Karpas-422 (cell line): ENCODE data around the gene ETV7. TPM values are rescaled to one million over a fixed set of nuclear protein-coding genes. Genes with fewer than 3 reads are reported as not detected.

Source experiments
- DNase-seq: peaks from one replicate; pipeline ENCODE4 v3.0.0-alpha.2; 2015
- H2AFZ ChIP-seq: fragments of 200-600 bp; sonication (generic); 2 replicates; pipeline ENCODE4 v1.6.1; 2014; ENCODE audit warnings: antibody characterized with exemption, low read length, mixed read lengths
- H3K27ac ChIP-seq: fragments of 200-600 bp; sonication (generic); 2 replicates; pipeline ENCODE4 v1.5.1; 2014; ENCODE audit warnings: mild to moderate bottlenecking, low read length, moderate library complexity
- H3K27me3 ChIP-seq: fragments of 200-600 bp; sonication (generic); 2 replicates; pipeline ENCODE4 v1.6.1; 2014; ENCODE audit warnings: low read length, mixed read lengths
- H3K36me3 ChIP-seq: fragments of 200-600 bp; sonication (generic); 2 replicates; pipeline ENCODE4 v1.6.1; 2014; ENCODE audit warnings: low read length, mixed read lengths; ENCODE audit not compliant: insufficient read depth
- H3K4me1 ChIP-seq: fragments of 200-600 bp; sonication (generic); 2 replicates; pipeline ENCODE4 v1.6.1; 2014; ENCODE audit warnings: mild to moderate bottlenecking, low read length, mixed read lengths
- H3K4me2 ChIP-seq: fragments of 200-600 bp; sonication (generic); 2 replicates; pipeline ENCODE4 v1.6.1; 2014; ENCODE audit warnings: low read length, low read depth, mild to moderate bottlenecking; ENCODE audit not compliant: poor library complexity, severe bottlenecking
- H3K4me3 ChIP-seq: fragments of 200-600 bp; sonication (generic); 2 replicates; pipeline ENCODE4 v1.5.1; 2014; ENCODE audit warnings: mild to moderate bottlenecking, antibody characterized with exemption, low read length, mixed read lengths
- H3K79me2 ChIP-seq: fragments of 200-600 bp; sonication (generic); 2 replicates; pipeline ENCODE4 v1.6.1; 2014; ENCODE audit warnings: mild to moderate bottlenecking, low read length, mixed read lengths
- H3K9ac ChIP-seq: fragments of 200-600 bp; sonication (generic); 2 replicates; pipeline ENCODE4 v1.6.0; 2014; ENCODE audit warnings: low read length
- H3K9me2 ChIP-seq: fragments of 200-600 bp; sonication (generic), shearing (Covaris generic); replicated peaks from 2 replicates; pipeline ENCODE4 v1.6.0; 2014; ENCODE audit warnings: mild to moderate bottlenecking, low read length, moderate library complexity; ENCODE audit not compliant: insufficient read depth
- H3K9me3 ChIP-seq: fragments of 300-700, 200-600 bp; sonication (generic); 2 replicates; pipeline ENCODE4 v1.6.1; 2014; ENCODE audit warnings: low read length, mixed read lengths
- H4K20me1 ChIP-seq: fragments of 200-600 bp; sonication (generic); 2 replicates; pipeline ENCODE4 v1.6.1; 2014; ENCODE audit warnings: mild to moderate bottlenecking, antibody characterized with exemption, low read length, low read depth; ENCODE audit not compliant: insufficient read depth
- total RNA-seq: library from RNA; depleted of rRNA; stranded (reverse); fragments of >200 nt; shearing (Covaris generic); gene quantifications from 2 replicates; pipeline ENCODE4 v1.2.3, GENCODE V29; 2014; ENCODE audit warnings: low replicate concordance

The ETV7 gene
- total RNA-seq, 1 experiment from 2014 or later: not detected

GRCh38 chr6:36331381-36331780 lies 56.1 kb downstream of the ETV7 start:
- no peaks in the 10 kb centered on the region for H4K20me1 ChIP-seq
- H3K27ac ChIP-seq: no peak overlapping the region
- H3K36me3 ChIP-seq: no peaks in the 10 kb centered on the region
- H3K4me3 ChIP-seq: no peak overlapping the region
- H3K4me2 ChIP-seq: no peak overlapping the region
- H2AFZ ChIP-seq: no peak overlapping the region
- no peak for DNase-seq
- H3K9me3 ChIP-seq: no peaks in the 10 kb centered on the region
- H3K4me1 ChIP-seq: peaks cover 16% of the 10 kb centered on the region
- no peaks in the 10 kb centered on the region for H3K27me3 ChIP-seq
- H3K9ac ChIP-seq: no peak overlapping the region
- H3K9me2 ChIP-seq: no peaks in the 10 kb centered on the region
- no peaks in the 10 kb centered on the region for H3K79me2 ChIP-seq

DNA sequence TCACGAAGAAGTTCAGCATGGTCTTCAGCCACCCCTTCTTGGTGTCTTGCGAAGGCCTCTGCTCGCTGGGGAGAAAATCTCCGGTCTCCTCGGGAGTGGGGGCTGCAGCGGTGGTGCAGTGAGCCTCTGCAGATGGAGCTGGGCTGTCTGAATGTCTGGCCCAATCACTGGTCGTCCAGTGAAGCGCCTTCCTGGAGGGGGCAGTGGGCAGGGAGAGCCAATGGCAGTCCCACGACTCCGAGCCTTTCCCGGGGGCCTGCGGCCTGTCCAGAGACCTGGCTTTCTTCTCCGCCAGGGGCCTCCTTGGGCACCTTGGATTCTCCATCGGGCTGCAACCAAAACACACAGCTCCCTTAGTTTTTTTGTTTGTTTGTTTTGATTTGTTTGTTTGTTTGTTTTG lies 57.1 kb downstream of the ETV7 start:
- no peaks in the 10 kb centered on the region for H3K9me2 ChIP-seq
- no peak overlapping the region for H3K4me3 ChIP-seq
- H2AFZ ChIP-seq: no peak overlapping the region
- H3K27me3 ChIP-seq: no peaks in the 10 kb centered on the region
- DNase-seq: no peak
- H3K36me3 ChIP-seq: no peaks in the 10 kb centered on the region
- H3K79me2 ChIP-seq: no peaks in the 10 kb centered on the region
- H3K9ac ChIP-seq: no peak overlapping the region
- no peak overlapping the region for H3K27ac ChIP-seq
- H3K4me2 ChIP-seq: no peak overlapping the region
- H4K20me1 ChIP-seq: no peaks in the 10 kb centered on the region
- H3K4me1 ChIP-seq: peaks cover 26% of the 10 kb centered on the region
- H3K9me3 ChIP-seq: no peaks in the 10 kb centered on the region

- H3K9ac ChIP-seq: no peak overlapping the region
- H3K9me3 ChIP-seq: no peaks in the 10 kb centered on the region
- H4K20me1 ChIP-seq: no peaks in the 10 kb centered on the region
- no peaks in the 10 kb centered on the region for H3K79me2 ChIP-seq
- H3K4me2 ChIP-seq: no peak overlapping the region
- no peaks in the 10 kb centered on the region for H3K27me3 ChIP-seq
- peaks cover 27% of the 10 kb centered on the region for H3K4me1 ChIP-seq
- no peak for DNase-seq
- H3K4me3 ChIP-seq: no peak overlapping the region
- H3K9me2 ChIP-seq: no peaks in the 10 kb centered on the region
- H3K36me3 ChIP-seq: no peaks in the 10 kb centered on the region
- no peak overlapping the region for H2AFZ ChIP-seq
- H3K27ac ChIP-seq: no peak overlapping the region
These were observed 57.6 kb downstream of the ETV7 start for GRCh38 chr6:36329798-36330291.

DNA sequence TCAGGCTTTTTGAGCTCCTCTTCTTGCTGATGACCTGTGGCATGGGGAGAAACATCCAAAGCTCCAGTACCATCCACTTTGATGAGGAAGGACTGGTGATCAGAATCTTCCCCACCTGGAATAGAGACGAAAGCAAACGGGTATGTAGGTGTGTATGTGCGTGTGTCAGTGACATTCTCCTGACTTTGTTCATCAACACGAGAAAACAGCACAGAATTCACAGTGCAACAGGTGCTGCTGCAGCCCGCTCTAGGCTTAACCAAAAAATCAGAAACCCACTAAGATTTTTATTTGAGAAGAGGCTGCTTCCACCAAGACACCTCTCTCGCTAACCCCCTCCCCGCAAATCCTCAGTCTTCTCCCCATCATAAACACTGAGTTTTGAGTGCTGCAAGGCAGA lies 58.9 kb downstream of the ETV7 start:
- Histone ChIP-seq H2AFZ (no peak overlapping the region), H3K27ac (no peak overlapping the region), H3K9ac (no peak overlapping the region), H3K9me3 (no peaks in the 10 kb centered on the region), H3K4me2 (no peak overlapping the region), H3K4me1 (peaks cover 27% of the 10 kb centered on the region), H3K4me3 (no peak overlapping the region), H3K79me2 (no peaks in the 10 kb centered on the region), H4K20me1 (no peaks in the 10 kb centered on the region), H3K9me2 (no peaks in the 10 kb centered on the region), H3K36me3 (no peaks in the 10 kb centered on the region), H3K27me3 (no peaks in the 10 kb centered on the region)
- no peak for DNase-seq

- no peaks in the 10 kb centered on the region for H3K27me3 ChIP-seq
- DNase-seq: no peak
- no peaks in the 10 kb centered on the region for H3K79me2 ChIP-seq
These were observed 59.6 kb downstream of the ETV7 start for GRCh38 chr6:36327919-36328236.

DNA sequence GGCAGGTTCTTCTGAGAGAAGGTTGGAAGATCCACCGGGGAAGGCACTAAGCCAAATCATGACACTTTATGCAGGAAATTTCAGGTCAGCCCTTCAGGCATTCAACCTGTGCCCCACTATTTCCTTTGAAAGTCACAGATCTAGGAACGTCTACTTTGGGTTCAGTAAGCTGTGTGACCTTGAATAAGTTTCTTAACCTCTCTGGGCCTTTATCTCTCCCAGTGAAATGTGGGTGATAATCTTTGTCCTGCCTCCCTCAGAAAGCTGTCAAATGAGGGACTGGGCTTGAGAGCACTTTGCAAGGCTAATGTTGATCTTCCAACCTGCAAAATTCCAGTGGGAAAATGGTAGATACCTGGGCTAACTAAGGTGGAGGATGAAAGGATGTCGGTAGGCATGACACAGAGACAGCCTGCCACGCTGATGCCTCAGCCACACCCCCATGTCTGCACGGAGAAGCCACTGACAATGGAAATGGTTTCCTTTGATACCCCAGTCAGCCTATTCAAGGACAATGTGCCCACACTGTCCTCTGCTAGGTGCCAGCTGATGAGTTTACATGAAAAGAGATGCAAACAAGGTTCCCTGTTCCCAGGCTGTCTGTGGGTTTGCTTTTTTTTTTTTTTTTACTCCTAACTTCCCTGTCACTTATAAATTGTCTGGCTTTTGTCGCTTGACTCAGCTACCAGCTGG lies 60.1 kb downstream of the ETV7 start:
- Histone ChIP-seq H3K9me3 (no peaks in the 10 kb centered on the region), H3K4me2 (peak overlapping the region; percentile 51), H3K79me2 (no peaks in the 10 kb centered on the region), H3K4me3 (0 out of 2 replicates have a peak overlapping the region, but pooled peaks have one; percentile 34), H3K9me2 (no peaks in the 10 kb centered on the region), H3K4me1 (peaks cover 27% of the 10 kb centered on the region), H3K27me3 (no peaks in the 10 kb centered on the region), H2AFZ (no peak overlapping the region), H3K27ac (0 out of 2 replicates have a peak overlapping the region, but pooled peaks have one; percentile 5), H3K36me3 (no peaks in the 10 kb centered on the region), H3K9ac (peak overlapping the region; percentile 31; the same call in 1 of the 2 replicates), H4K20me1 (no peaks in the 10 kb centered on the region)
- no peak for DNase-seq

More at GRCh38 chr6:36327919-36328236, 59.6 kb downstream of the ETV7 start:
- Histone ChIP-seq H3K4me1 (peaks cover 27% of the 10 kb centered on the region), H3K27ac (no peak overlapping the region), H3K9me2 (no peaks in the 10 kb centered on the region), H2AFZ (no peak overlapping the region), H3K4me2 (no peak overlapping the region), H4K20me1 (no peaks in the 10 kb centered on the region), H3K36me3 (no peaks in the 10 kb centered on the region), H3K9me3 (no peaks in the 10 kb centered on the region), H3K9ac (no peak overlapping the region), H3K4me3 (no peak overlapping the region)

DNA sequence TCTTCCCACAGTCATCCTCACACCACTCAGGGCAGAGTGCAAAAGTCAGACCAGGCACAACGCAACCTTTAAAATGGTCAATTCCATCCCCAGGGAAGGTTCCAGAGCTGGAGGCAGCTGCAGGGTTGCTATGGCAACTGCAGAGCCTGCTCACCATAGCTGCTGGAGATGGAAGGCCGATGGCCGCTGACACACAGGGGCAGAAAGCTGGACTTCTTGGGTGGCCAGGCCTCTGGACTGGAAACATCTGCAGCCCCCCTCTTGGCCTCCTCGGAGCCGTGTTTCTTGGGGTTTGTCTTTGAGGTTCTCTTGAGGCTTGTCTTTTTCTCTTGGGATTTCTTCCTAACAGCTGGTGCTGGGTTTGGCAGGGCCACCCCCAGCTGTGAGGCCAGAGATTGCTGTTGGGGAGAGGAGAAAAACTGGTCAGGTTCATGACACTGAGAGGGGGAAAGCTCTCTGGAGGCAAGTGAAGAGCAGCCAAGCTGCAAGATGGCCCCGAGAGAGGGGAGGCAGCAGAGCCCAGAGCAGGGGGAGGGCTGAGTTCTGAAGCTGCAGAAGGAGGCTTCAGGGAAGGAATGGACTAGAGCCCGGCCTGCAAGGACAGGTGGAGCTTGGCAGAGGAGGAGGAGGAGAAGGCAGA lies 61.0 kb downstream of the ETV7 start:
- Histone ChIP-seq H3K9ac (peak overlapping the region; percentile 31; the same call in 1 of the 2 replicates), H3K36me3 (no peaks in the 10 kb centered on the region), H3K27ac (0 out of 2 replicates have a peak overlapping the region, but pooled peaks have one; percentile 5), H3K4me1 (peaks cover 27% of the 10 kb centered on the region), H3K4me2 (peak overlapping the region; percentile 51), H4K20me1 (no peaks in the 10 kb centered on the region), H2AFZ (0 out of 2 replicates have a peak overlapping the region, but pooled peaks have one; percentile 23), H3K27me3 (no peaks in the 10 kb centered on the region), H3K9me3 (no peaks in the 10 kb centered on the region), H3K4me3 (peak overlapping the region; percentile 34; the same call in 1 of the 2 replicates), H3K79me2 (no peaks in the 10 kb centered on the region), H3K9me2 (no peaks in the 10 kb centered on the region)
- DNase-seq: peak; percentile 68

DNA sequence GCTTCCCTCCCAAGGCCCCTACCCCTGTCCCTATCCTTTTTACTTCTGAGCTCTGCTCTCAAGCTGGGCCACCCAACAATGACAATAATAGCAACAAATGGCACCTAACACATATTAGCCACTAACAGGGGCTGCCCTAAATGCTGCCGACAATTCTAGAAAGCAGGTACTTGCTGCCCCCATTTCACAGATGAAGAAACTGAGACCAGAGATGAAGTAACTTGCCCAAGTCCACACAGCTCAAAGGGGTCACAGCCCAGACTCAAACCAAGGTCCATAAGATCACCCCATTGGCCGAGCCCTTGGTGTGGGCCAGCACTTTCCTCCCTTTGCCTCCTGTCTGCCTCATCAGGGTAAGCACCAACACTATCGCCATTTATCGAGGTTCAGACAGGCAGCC lies 62.8 kb downstream of the ETV7 start:
- no peaks in the 10 kb centered on the region for H3K9me2 ChIP-seq
- H3K4me1 ChIP-seq: peaks cover 27% of the 10 kb centered on the region
- H3K9me3 ChIP-seq: no peaks in the 10 kb centered on the region
- H2AFZ ChIP-seq: no peak overlapping the region
- H4K20me1 ChIP-seq: no peaks in the 10 kb centered on the region
- H3K79me2 ChIP-seq: no peaks in the 10 kb centered on the region
- H3K27ac ChIP-seq: no peak overlapping the region
- DNase-seq: no peak
- H3K9ac ChIP-seq: no peak overlapping the region
- H3K4me2 ChIP-seq: no peak overlapping the region
- no peaks in the 10 kb centered on the region for H3K36me3 ChIP-seq
- H3K4me3 ChIP-seq: no peak overlapping the region
- no peaks in the 10 kb centered on the region for H3K27me3 ChIP-seq
